Measurements from ENCODE around the gene ZNF384.
"Not testable (repeated sequence)": the region's sequence is repeated elsewhere in the genome, so short reads cannot be mapped to it uniquely, and the experiment has no call there.

ZNF384 gene

GRCh38 chr12:6688999-6689882 lies at the start of gene ZNF384:
ZNF384 (minus strand) TSS chr12:6689375; CDS start chr12:6679520, 9,855 bp downstream.
- peak; percentile 86 to 88 for DNase-seq (ENCODE audit: low read depth in 2 of 2)

GRCh38 chr12:6736754-6737153 lies 47.6 kb upstream of the ZNF384 start:
- no peak for DNase-seq (ENCODE audit: low read depth in 2 of 2)

GRCh38 chr12:6735448-6736191 lies 46.4 kb upstream of the ZNF384 start:
- DNase-seq (ENCODE audit: low read depth in 2 of 2): no peak

- no peak for DNase-seq (ENCODE audit: low read depth in 2 of 2)
Observed at GRCh38 chr12:6734506-6735387, 45.6 kb upstream of the ZNF384 start.

- DNase-seq (ENCODE audit: low read depth in 2 of 2): no peak
Observed at GRCh38 chr12:6730169-6730568, 41.0 kb upstream of the ZNF384 start.

GRCh38 chr12:6729186-6729585 lies 40.0 kb upstream of the ZNF384 start:
- no peak for DNase-seq (ENCODE audit: low read depth in 2 of 2)

GRCh38 chr12:6725350-6725749 lies 36.2 kb upstream of the ZNF384 start:
- no peak for DNase-seq (ENCODE audit: low read depth in 2 of 2)

- peak in 1 of 2 donors; percentile 13 for DNase-seq (ENCODE audit: low read depth in 2 of 2)
Observed at GRCh38 chr12:6724409-6724797, 35.2 kb upstream of the ZNF384 start.

GRCh38 chr12:6723607-6724408 lies 34.6 kb upstream of the ZNF384 start, which contains the start of gene COPS7A:
COPS7A (plus strand) TSS chr12:6724046; CDS start chr12:6724657, 611 bp downstream.
- DNase-seq (ENCODE audit: low read depth in 2 of 2): peak; percentile 77 to 91

GRCh38 chr12:6722863-6723262 lies 33.7 kb upstream of the ZNF384 start:
- DNase-seq (ENCODE audit: low read depth in 2 of 2): no peak

GRCh38 chr12:6716874-6717437 lies 27.8 kb upstream of the ZNF384 start:
- DNase-seq (ENCODE audit: low read depth in 2 of 2): no peak

- not testable (repeated sequence) for DNase-seq (ENCODE audit: low read depth in 2 of 2)
Observed at GRCh38 chr12:6716031-6716873, 27.1 kb upstream of the ZNF384 start.

GRCh38 chr12:6708960-6709394 lies 19.8 kb upstream of the ZNF384 start:
- DNase-seq (ENCODE audit: low read depth in 2 of 2): no peak

- not testable (repeated sequence) for DNase-seq (ENCODE audit: low read depth in 2 of 2)
Observed at GRCh38 chr12:6708351-6708750, 19.2 kb upstream of the ZNF384 start.

- DNase-seq (ENCODE audit: low read depth in 2 of 2): no peak
Observed at GRCh38 chr12:6703631-6704030, 14.5 kb upstream of the ZNF384 start.

- no peak for DNase-seq (ENCODE audit: low read depth in 2 of 2)
Observed at GRCh38 chr12:6701078-6701768, 12.0 kb upstream of the ZNF384 start.

GRCh38 chr12:6700646-6701051 lies 11.5 kb upstream of the ZNF384 start, which contains the start of gene PIANP:
PIANP (minus strand) TSS chr12:6700815; CDS start chr12:6698061, 2,754 bp downstream.
- DNase-seq (ENCODE audit: low read depth in 2 of 2): peak; percentile 41 to 53

- peak in 1 of 2 donors; percentile 11 for DNase-seq (ENCODE audit: low read depth in 2 of 2)
Observed at GRCh38 chr12:6699989-6700645, 10.9 kb upstream of the ZNF384 start.

Measured in stimulated activated CD4-positive, alpha-beta T cell treated with anti-CD3 and anti-CD28 coated beads, Interleukin-1b, Interleukin-23, amount 100 ng/mL, for 4 hours (primary cell).